Activated T-cell treated with anti-CD3 and anti-CD28 coated beads for 48 hours (primary cell): ENCODE measurements around the gene SEMA5B.

Experiments
- DNase-seq: peaks from one replicate; pipeline ENCODE4 v3.0.0-alpha.2; 2020; ENCODE audit warnings: low read depth

The SEMA5B gene

DNA sequence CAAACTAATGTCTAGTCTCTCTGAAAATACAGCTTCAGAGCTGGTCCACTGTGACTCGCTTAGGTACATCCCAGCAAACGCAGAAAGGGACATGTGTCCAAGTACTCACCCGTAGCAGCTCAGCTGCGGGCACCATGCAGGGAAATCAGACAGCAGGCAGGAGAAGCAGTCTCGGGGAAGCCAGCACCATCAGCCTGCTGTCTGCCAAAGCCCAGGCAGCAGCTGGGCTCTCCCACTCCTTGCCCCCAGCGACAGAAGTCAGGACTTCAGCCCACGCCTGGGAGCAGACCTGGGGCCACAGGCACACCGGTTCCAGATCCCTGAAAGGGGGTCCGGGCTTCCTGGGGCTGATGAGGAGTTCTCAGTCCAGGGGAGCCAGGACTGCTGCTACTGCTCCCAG lies 34.9 kb downstream of the SEMA5B start:
- DNase-seq = no peak

DNA sequence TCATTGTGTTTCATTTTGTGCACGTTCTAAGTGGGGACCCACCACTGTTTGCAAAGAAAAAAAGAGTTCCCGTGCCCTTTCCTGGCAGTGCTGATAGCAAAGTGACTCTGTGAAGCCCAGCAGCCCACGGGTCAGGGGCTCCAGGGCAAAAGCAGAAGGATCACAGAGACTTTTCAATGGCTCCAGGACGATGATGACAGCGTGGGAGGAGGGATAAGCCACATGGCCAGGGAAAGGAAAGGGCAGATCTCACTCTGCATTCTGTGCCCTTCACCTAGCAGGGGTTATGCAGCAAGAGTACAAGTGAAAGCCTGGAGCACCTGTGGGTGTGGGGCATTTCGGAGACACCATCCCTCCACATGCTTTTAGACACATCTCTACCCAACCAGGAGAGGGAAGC lies 35.4 kb downstream of the SEMA5B start:
- no peak for DNase-seq

DNA sequence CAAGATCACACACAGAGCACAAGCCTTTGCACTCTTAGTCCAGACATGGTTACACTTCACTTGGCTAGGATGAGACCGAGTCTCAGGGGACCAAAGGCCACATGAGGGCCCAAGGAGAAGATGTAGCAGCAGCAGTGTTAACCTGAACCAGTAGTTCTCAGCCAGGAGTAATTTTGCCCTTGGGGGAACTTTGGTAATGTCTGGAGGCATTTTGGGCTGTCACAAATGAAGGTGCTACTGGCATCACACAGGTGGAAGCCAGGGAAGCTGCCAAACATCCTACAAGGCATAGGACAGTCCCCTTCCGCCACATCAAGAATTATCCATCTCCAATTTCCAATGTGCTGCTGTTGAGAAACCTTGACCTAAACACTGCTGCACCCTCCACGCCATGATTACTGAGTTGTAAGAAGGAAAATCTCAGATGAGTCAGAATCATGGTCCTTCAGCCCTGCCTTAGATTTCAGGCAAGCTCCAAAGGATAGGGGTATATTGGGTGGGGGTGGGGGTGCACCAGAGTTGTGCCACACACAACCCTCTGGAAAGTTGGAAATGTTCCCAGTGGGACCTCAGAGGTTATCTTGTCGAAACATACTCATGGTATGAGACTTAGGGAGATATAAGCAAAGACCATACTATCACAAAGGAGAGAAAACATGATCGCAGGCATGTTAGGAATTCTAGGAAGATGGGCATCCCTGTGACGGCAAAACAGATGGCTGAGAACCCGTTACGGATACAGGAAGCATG lies 36.2 kb downstream of the SEMA5B start:
- no peak for DNase-seq

DNA sequence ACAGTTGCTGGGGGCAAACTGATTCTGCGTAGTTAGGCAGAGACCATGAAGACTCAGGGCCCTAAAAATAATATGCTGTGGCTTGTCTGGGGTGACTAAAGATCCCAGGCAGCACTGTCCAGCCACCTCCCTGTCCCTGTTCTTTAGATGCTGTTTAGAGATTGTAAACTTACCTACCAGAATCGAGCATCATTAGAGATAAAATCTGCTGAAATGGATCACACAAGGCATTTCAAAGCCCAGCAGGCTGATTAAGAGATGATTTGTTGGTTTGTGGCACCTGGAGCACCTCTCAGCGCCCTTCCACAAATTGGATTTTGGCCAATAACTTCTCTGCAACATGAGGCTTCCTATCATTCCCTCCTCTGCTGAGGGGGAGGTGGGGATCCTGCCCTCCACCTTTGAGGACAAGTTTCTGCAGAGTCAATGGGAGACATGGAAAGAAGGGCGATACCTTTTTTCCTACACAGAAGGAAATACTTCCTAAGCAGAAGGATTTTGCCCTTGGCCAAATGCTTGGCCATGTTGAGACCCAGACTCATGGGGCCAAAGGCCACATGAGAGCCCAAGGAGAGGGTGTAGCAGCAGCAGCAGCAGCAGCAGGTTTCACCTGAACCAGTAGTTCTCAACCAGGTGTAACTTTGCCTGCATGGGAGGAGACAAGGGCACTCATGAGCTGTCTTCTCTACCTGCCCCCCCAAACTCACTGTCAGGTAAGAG lies 37.5 kb downstream of the SEMA5B start:
- DNase-seq = no peak

DNA sequence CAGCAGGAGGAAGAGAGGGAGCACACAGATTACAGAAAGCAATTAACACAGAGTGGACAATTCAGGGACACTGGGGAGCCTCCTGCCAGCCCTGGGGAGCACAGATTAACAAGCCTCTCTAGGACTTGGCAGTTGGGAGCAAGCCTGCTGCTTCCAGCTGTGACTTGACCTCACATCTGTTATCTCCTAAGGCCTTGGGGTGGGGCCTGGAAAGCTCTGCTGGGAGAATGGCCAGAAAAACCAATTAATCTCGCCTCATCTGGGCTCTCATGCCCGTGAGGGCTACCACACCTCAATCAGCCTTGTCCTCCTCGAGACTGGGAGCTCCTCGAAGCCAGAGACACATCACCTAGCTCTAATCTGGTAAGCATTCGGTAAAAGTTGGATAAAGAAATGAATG lies 39.1 kb downstream of the SEMA5B start:
- no peak for DNase-seq

DNA sequence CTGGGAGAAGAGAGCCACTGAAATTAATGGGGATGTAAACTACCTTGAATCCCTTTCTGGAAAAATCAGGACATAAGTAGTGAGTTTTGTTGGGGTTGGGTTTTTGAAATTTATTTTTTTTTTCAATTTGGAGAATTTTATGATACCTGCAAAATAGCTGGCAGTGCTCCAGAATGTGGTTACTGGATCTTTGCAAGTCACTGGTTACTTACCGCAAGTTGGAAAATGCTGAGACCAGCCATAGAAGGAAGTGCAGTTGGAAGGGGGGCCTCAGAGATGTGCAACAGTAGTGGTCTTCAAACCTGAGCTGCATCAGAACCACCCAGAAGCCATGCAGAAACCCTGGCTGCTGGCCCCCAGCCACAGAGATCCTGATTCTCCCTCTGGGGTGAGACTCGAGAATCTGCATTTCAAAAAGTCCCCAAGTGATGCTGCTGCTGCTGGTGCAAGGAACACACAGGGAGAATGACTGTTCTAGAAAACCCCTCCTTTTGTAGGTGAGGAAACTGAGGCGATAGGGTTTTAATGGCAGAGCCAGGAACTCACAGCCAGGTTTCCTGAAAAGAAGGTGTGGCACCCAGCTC lies 39.7 kb downstream of the SEMA5B start:
- DNase-seq = no peak

DNA sequence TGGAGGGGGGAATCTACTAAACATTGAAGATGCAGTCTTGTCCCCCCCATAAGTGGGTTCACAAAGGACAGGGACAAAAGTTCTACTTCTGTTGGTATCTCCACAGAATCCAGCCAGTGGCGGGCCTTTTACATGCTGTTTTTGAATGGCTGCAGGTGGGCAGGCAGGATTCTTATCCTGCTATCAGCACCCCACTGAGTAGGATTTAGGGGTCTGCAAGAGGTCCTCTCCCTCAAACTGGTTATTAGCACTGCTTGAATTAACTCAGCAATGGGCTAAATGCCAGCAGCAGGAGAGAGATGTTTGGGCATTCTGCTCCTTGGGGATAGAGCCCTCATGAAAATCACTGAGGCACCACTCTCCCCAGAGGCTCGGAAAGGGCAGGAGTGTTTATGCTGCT lies 40.3 kb downstream of the SEMA5B start:
- DNase-seq = no peak

DNA sequence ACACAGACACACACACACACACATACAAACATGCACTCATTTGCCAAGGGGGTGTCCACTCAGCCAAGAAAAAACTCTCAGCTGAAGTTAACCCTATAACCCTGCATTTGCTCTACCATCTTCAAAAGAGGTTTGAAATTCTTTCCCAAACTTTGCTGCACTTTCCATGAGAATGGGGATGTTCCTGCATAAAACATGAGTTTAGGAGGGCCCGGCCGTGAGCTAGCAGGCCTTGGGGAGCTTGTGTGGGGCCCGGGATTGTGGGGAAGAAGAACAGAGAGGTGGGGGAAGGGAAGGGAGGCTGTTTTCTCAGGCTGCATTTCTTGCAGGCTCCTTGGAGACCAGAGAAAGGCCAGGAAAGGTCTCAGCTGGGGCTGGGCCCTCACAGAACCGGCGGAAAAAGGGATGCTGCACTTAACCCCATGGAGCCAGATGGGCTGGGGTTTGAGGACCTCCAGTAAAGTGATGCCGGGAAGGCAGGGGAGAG lies 40.8 kb downstream of the SEMA5B start:
- no peak for DNase-seq

DNA sequence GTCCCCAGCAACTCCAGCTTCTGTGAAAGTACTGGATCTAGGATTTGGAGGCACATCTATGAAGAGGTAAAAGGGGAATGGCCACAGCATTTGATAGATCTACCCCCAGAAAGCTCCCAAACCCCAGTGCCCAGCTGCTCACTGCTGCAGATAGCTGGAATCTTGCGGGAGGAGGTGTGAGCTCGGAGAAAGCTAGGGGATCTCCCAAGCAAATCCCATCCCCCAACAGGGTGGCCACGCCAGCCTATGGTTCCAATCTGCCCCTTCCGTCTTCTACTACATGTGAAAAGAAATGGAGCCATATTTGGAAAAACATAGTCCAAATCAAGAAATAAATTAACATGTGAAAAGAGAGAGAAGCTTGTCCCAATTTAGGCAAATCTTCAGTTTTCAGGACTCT lies 42.0 kb downstream of the SEMA5B start:
- no peak for DNase-seq

DNA sequence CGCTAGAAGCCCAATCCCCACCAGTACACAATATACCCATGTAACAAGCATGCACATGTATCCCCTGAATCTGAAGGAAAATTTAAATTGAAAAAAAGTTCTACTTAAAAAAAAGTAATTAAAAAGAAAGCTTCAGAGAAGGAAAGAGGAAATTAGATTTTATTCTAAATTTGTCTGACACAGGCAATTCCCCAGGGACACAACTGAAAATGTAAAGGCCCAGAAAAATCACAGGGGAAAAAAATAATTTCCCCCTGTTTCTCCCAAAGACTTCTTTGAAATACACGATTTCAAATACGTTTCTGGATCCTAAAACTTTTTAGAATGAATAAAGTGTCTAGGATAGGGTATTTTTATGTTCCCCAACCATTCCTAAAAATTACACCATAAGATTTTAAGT lies 42.9 kb downstream of the SEMA5B start:
- no peak for DNase-seq

DNA sequence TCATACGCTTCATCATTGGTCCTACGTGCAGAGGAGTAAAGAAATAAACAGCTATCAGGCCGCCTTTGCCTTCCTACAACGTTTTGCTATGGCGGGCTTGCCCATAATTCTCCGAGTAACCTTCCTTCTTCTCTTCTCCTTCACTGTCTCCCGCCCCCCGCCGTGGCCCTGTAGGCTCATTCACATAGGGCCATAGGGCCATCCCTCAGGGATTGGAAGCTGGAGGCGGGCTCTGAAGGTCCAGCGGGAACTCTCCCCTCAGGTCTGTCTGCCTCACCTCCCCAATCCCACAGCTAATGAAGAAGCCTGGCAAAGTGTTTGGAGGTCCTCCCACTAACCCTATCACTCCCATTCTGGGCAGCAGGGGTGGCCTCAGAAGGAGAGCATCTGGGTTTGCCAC lies 43.6 kb downstream of the SEMA5B start:
- DNase-seq = no peak

DNA sequence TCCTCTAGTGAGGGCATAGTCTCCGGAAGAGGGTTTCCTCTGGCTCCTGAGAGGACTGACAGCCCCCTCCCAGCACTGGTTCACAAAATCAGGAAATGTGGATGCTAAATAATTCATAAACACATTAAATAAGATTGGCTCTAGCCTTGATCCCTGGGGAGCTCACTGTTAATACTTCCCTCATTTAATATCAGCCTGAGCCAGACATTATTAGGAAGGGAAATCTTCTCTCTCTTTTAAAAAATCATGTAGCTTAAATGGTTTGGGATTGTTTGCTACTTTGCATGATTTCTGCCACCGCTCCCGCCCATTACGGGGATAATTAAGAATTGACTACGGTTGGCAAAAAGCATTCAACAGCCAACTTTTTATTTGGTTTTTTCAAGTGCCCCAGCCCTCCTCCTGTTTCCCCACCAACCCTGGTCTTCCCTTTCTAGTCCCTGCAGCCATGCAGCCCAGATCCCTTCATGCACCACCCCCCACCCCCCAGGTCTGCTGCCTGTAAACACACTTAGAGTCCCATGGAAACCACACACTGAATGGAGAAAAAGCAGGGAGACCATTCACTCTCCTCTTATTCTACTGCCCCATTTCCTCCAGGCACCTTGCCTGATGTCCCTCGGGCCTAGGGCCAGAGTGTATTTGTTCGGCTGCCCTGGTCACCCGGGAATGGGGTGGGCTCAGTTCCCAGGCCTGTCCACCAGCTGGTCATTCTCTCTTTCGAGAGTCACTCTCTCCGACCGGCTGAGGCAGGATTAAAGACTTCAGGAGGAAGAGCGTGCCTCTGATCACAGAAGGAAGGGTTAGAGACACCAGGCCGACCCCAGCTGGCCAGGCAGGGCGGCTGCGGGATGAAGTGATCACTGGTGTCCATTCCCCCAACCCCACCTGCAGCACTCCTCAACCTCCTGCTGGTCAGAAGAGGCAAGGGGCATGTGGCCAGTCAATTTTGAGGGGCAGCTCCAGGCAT lies 45.1 kb downstream of the SEMA5B start:
- no peak for DNase-seq

DNA sequence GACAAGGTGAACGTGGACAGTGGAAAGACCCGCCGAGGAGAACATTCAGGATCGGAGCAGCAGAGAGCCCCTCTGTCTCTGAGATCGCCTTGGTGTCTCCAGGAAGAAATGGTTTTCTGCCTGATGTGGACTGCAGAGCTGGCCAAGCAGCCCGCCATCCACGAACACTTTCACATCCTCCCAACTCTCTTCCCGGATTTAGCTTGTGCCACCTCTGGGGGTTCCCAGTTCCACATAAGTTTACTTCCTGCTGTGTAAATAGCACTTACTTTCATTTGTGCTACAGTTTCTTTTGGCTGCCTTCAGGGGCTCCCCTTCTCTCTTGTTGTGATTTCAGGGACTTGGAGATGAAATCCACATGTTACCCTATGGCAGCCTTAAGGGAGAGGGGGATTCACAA lies 48.4 kb downstream of the SEMA5B start:
- no peak for DNase-seq

DNA sequence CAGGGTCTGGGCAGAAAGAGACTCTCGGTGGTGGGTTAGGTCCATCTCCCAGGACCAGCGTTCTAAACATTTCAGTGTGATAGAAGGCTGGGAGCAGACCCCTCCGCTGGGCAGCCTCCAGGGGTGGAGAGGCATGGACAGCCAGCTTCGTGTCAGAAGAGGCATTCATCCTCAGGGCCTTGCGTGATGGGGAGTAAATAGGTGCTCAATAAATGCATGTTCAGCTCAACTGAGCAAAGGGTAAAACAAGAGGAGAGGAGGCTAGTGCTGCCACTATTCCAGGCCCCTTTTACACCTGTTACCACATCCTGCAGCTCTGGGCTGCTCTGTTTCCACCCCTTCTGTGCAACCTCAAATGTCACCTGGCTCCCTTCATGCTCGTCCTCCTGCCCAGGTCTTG lies 49.0 kb downstream of the SEMA5B start:
- no peak for DNase-seq

DNA sequence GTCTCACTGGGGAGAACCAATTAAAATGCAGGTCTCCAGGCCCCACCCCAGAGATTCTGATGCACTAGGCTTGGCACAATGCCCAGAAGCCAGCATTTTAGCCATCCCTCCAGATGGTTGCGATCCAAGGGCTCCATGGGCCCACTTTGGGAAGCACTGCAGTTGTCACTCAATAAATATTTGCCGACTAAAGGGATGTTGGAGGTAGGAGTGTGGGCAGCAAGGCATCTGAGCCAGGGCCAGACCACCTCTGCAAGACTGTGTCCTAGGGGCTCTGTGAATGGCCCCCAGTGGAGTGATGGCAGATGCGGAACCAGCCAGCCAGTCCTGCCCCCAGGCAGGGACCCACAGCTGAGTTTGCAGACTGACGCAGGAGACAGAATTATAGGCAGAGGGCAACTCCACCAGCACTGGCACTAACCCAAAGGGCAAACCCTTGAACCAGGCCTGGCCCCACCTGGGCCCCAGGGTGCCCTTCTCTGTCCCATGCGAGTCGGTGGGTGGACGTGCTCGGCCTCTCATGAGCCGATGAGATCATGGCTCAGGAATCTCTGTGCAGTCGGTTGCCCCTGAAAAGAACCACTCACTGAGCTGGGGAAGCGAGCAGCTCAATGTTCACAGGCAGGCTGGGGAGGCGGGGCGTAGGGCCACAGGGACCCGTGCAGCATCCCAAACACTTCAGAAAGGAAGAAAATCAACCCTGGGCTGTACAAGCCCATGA lies 49.7 kb downstream of the SEMA5B start:
- no peak for DNase-seq

DNA sequence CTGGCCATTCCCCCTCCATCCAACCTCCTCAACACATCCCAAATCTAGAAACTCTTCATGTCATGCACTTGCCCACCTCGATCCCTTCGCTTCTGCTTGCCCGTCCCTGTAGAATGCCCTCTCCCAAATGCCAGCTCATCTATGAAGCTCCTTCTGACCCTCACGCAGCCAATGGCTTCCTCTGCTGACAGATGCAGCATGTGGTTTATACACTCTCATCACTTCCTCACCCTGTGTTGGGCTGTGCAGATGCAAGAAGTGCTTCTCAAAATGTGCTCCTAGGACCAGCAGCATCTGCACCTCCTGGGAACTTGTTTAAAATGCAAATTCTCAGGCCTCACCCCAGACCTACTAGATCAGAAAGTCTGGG lies 51.7 kb downstream of the SEMA5B start:
- DNase-seq = no peak

DNA sequence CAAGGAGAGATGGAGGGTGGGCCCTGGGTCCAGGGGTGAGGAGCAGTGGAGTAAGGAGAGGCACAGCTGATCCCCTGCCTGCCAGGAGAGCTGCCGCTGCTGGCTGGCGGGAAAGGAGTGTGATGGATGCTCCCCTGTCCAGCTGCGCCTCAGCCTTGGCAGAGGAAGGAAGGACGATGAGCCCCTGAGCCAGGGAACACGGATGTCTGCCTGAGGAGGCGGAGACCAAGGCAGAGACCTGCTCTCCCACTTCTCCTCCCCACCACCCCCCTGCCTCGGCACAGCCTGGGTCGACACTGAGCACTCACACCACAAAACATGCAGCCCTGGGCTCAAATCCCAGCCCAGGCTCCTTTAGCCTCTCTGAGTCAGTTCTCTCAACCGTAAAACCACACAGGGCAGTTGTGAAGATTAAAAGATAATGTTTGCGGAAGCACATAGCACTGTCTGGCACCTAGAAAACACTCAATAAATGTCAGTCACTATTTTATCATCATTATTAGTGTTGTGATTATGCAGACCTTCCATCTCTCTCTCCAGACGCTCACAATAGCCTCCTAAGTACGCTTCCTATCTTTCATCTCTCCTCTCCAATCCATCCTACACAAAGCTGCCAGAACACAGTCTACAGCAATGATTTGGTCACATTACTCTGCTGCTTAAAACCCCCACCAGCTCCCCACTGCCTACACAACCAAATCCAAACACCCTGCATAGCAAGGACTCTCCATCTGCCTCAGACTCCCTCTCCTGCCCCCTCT lies 52.2 kb downstream of the SEMA5B start:
- no peak for DNase-seq

DNA sequence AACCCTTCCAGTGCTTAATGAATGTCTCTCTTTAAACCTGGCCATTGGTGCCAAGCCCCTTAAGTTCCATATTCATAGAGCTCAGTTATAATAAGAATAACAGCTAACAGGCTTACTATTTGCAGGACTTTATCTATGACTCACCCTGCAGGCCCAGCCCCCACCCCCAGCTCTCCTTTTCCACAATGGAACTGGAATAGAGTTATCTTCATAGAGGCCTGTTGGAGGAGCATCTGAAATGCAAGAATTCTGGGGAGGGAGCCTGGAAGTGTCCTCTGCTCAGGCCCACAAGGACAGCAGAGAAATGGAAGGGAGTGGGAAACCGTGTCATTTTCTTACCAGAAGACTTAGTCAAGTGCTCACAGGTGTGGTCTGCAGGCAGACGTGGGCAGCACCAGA lies 52.8 kb downstream of the SEMA5B start:
- DNase-seq = no peak

DNA sequence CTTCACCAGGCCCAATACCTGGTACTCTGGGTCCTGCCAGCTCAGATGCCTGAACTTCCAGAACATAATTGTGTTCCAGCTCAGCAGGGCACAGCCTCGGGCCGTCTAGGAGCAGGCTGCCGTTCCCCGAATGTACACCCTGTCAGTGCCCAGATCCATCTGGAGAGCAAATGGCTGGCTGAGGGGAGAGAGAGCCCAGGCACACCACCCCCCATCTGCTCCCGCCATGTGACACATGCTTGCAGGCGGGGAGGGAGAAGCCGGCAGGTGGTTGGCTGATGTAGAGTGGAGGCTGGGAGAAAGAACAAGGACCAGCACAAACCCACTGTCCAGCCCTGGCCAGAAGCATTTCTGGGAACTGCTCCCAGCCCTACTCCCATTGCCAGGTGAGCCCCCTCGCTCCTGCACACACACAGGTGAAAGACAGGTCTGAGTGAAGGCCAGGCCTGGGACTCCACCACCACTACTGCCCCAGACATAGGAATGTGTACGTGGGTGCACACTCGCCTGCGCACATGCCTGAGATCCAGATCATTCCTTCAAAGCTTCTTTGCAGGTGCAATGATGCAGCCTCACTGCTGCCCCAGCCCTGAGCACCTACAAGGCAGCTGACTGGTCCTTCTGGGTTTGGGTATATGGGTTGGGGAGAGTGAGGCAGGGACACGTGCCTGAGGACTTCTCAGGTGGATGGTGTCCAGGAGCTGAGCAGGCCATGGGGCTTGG lies 53.5 kb downstream of the SEMA5B start:
- DNase-seq = no peak

DNA sequence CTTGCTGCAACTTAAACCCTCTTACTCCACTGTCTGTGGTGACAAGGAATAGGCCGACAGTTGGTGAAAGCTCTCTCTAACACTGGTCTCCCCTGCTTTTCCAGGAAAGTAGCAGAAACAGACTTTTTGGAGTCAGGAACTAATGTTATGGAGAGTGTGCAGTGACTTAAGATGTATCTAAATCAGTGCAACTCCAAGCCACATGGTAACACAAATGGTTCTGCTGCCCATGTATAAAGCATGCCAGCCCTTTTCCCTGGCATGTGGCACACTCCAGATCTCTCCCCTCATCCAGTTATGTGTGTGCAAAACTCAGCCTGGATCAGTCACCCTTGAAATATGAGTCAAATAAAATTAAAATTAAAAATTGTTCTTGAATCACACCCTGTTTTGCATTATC lies 55.4 kb downstream of the SEMA5B start:
- no peak for DNase-seq
